Measurements from ENCODE around the gene ARHGAP19.

The ARHGAP19 gene

GRCh38 chr10:97196223-97197029 is 96.0 kb downstream of the ARHGAP19 start:
- peak; percentile 40 to 58 for DNase-seq (ENCODE audit: low read depth in 2 of 2)

GRCh38 chr10:97195706-97196222 is 96.7 kb downstream of the ARHGAP19 start:
- no peak for DNase-seq (ENCODE audit: low read depth in 2 of 2)

- no peak for DNase-seq (ENCODE audit: low read depth in 2 of 2)
Observed at GRCh38 chr10:97192952-97193435, 99.4 kb downstream of the ARHGAP19 start.

- DNase-seq (ENCODE audit: low read depth in 2 of 2): no peak
Observed at GRCh38 chr10:97190450-97190849, 102.0 kb downstream of the ARHGAP19 start.

- no peak for DNase-seq (ENCODE audit: low read depth in 2 of 2)
Observed at GRCh38 chr10:97188261-97188711, 104.2 kb downstream of the ARHGAP19 start.

GRCh38 chr10:97186911-97187310 is 105.5 kb downstream of the ARHGAP19 start:
- no peak for DNase-seq (ENCODE audit: low read depth in 2 of 2)

GRCh38 chr10:97185326-97186058 is 106.9 kb downstream of the ARHGAP19 start, which contains the start of gene SLIT1:
Gene SLIT1, minus strand, starts transcription at chr10:97185959. Its CDS starts 285 bp downstream, at chr10:97185674.
- DNase-seq (ENCODE audit: low read depth in 2 of 2): no peak

- no peak for DNase-seq (ENCODE audit: low read depth in 2 of 2)
Observed at GRCh38 chr10:97184971-97185325, 107.5 kb downstream of the ARHGAP19 start.

- DNase-seq (ENCODE audit: low read depth in 2 of 2): no peak
Observed at GRCh38 chr10:97183314-97183713, 109.1 kb downstream of the ARHGAP19 start.

- no peak for DNase-seq (ENCODE audit: low read depth in 2 of 2)
Observed at GRCh38 chr10:97182288-97182990, 110.0 kb downstream of the ARHGAP19 start.

- DNase-seq (ENCODE audit: low read depth in 2 of 2): no peak
Observed at GRCh38 chr10:97180986-97181385, 111.5 kb downstream of the ARHGAP19 start.

- no peak for DNase-seq (ENCODE audit: low read depth in 2 of 2)
Observed at GRCh38 chr10:97180363-97180755, 112.1 kb downstream of the ARHGAP19 start.

GRCh38 chr10:97179731-97180362 is 112.6 kb downstream of the ARHGAP19 start:
- DNase-seq (ENCODE audit: low read depth in 2 of 2): no peak

- DNase-seq (ENCODE audit: low read depth in 2 of 2): no peak
Observed at GRCh38 chr10:97179311-97179710, 113.1 kb downstream of the ARHGAP19 start.

GRCh38 chr10:97178074-97178473 is 114.4 kb downstream of the ARHGAP19 start:
- DNase-seq (ENCODE audit: low read depth in 2 of 2): no peak

- no peak for DNase-seq (ENCODE audit: low read depth in 2 of 2)
Observed at GRCh38 chr10:97176226-97176625, 116.2 kb downstream of the ARHGAP19 start.

GRCh38 chr10:97175586-97175985 is 116.9 kb downstream of the ARHGAP19 start:
- no peak for DNase-seq (ENCODE audit: low read depth in 2 of 2)

GRCh38 chr10:97174941-97175340 is 117.5 kb downstream of the ARHGAP19 start:
- DNase-seq (ENCODE audit: low read depth in 2 of 2): no peak

GRCh38 chr10:97174276-97174775 is 118.1 kb downstream of the ARHGAP19 start:
- DNase-seq (ENCODE audit: low read depth in 2 of 2): no peak

- DNase-seq (ENCODE audit: low read depth in 2 of 2): no peak
Observed at GRCh38 chr10:97173036-97173435, 119.4 kb downstream of the ARHGAP19 start.

Data from stimulated activated CD4-positive, alpha-beta T cell treated with anti-CD3 and anti-CD28 coated beads, Interleukin-15, amount 100 ng/mL, for 48 hours (primary cell).